GM12873 (cell line): ENCODE data around the gene JARID2.

Experiments used
- TF ChIP-seq, protein P1 (sequence below): IDR thresholded peaks from 2 replicates; pipeline ENCODE4 v1.5.1; 2012; ENCODE audit warnings: low read depth, mild to moderate bottlenecking, moderate library complexity, low read length, control low read depth; ENCODE audit not compliant: insufficient read depth; ENCODE audit errors: missing control alignments

JARID2 gene

GRCh38 chr6:15538766-15539495, 293.1 kb downstream of the JARID2 start:
- TF ChIP-seq, protein P1, sequence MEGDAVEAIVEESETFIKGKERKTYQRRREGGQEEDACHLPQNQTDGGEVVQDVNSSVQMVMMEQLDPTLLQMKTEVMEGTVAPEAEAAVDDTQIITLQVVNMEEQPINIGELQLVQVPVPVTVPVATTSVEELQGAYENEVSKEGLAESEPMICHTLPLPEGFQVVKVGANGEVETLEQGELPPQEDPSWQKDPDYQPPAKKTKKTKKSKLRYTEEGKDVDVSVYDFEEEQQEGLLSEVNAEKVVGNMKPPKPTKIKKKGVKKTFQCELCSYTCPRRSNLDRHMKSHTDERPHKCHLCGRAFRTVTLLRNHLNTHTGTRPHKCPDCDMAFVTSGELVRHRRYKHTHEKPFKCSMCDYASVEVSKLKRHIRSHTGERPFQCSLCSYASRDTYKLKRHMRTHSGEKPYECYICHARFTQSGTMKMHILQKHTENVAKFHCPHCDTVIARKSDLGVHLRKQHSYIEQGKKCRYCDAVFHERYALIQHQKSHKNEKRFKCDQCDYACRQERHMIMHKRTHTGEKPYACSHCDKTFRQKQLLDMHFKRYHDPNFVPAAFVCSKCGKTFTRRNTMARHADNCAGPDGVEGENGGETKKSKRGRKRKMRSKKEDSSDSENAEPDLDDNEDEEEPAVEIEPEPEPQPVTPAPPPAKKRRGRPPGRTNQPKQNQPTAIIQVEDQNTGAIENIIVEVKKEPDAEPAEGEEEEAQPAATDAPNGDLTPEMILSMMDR: no peak

- TF ChIP-seq, protein P1: no peak
These were observed 293.9 kb downstream of the JARID2 start for GRCh38 chr6:15539722-15540270.

DNA sequence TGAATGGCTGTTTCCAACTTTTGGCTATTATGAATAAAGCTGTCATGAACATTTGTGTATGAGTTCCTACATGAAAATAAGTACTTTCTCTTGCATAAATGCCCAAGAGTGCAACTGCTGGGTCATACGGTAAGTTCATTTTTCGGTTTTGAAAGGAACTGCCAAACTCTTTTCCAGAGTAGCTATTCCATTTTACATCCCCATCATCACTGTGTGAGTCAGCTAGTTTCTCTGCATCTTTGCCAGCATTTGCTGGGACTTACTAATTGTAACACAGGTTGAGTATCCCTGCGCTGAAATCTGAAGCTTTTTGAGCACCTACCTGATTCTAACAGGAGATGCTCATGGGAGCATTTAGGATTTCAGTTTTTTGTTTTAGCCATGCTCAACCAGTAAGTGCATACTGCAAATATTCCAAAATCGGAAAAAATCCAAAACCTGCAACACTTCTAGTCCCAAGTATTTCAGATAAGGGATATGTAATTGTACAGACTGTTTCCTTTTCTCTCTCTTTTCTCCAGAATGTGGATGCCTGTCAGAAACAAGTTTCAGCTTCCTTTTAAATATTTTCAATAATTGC, 298.5 kb downstream of the JARID2 start:
- TF ChIP-seq, protein P1: no peak

GRCh38 chr6:15546591-15546990, 300.7 kb downstream of the JARID2 start:
- TF ChIP-seq, protein P1: no peak

GRCh38 chr6:15547400-15547799, 301.5 kb downstream of the JARID2 start:
- TF ChIP-seq, protein P1: no peak

- TF ChIP-seq, protein P1: no peak
These were observed 303.5 kb downstream of the JARID2 start for GRCh38 chr6:15549371-15549770.

DNA sequence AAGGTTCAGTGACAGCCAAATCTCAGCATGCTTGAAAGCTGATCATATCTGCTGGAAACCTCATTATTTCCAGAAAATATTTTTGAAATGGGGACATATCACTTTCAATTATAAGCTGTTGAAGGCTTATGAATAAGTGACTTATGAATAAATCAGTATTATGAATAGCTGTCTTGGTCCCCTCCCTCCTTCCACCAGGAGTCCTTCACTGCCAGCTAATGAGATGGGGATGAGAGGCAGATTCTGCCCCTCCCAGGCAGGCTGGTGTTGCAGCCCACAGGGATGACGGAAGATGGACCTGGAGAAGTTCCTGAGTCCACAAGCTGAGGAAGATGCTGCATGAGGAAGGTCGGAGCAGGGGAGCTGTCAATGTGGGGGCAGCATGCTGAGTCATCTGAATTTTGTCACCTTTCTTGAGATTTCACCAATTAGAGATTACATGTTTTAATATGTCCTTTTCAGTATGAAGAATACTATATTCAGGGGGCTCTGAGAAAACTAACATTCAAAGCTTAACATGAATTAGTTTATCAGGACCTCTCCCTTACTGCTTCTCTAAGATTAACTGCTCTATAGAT, 304.8 kb downstream of the JARID2 start:
- TF ChIP-seq, protein P1: no peak
